Neural cell (in vitro differentiated cells): ENCODE results near the gene ZDHHC8. TPM values are rescaled to one million over a fixed set of nuclear protein-coding genes. Genes with fewer than 3 reads are reported as not detected.

Source experiments
- H2AFZ ChIP-seq: fragments of 200-600, 300-800 bp; sonication (generic), shearing (Covaris generic); 2 replicates; pipeline ENCODE4 v1.6.0; 2014; ENCODE audit warnings: low read depth, mild to moderate bottlenecking, antibody characterized with exemption, low read length, moderate library complexity
- H3F3A ChIP-seq: fragments of 200-600 bp; shearing (Covaris generic); 2 replicates; pipeline ENCODE4 v1.6.1; 2016; ENCODE audit warnings: mild to moderate bottlenecking, moderate library complexity, mixed read lengths, antibody characterized with exemption, low read length; ENCODE audit not compliant: insufficient read depth, poor library complexity, severe bottlenecking
- H3K27ac ChIP-seq: fragments of 200-600, 300-800 bp; sonication (generic), shearing (Covaris generic); 2 replicates; pipeline ENCODE4 v1.5.1; 2014; ENCODE audit warnings: mild to moderate bottlenecking, low read length, moderate library complexity
- H3K27me3 ChIP-seq: fragments of 300-800, 200-600 bp; sonication (generic), shearing (Covaris generic); 2 replicates; pipeline ENCODE4 v1.6.0; 2014; ENCODE audit warnings: mild to moderate bottlenecking, low read depth, low read length, moderate library complexity; ENCODE audit not compliant: insufficient read depth
- H3K36me3 ChIP-seq: fragments of 300-800, 200-600 bp; sonication (generic), shearing (Covaris generic); 2 replicates; pipeline ENCODE4 v1.5.1; 2014; ENCODE audit warnings: mild to moderate bottlenecking, antibody characterized with exemption, low read length, moderate library complexity; ENCODE audit not compliant: insufficient read depth
- H3K4me2 ChIP-seq: fragments of 300-800, 200-600 bp; sonication (generic), shearing (Covaris generic); 2 replicates; pipeline ENCODE4 v1.6.0; 2014; ENCODE audit warnings: mild to moderate bottlenecking, low read length
- H3K4me3 ChIP-seq: fragments of 300-800, 200-600 bp; sonication (generic), shearing (Covaris generic); 2 replicates; pipeline ENCODE4 v1.5.1; 2014; ENCODE audit warnings: mild to moderate bottlenecking, low read length, moderate library complexity
- H3K79me2 ChIP-seq: fragments of 200-600 bp; shearing (Covaris generic); replicated peaks from 2 replicates; pipeline ENCODE4 v1.6.0; 2014; ENCODE audit warnings: mild to moderate bottlenecking, low read length, moderate library complexity; ENCODE audit not compliant: insufficient read depth
- H3K9ac ChIP-seq: fragments of 300-800, 200-600 bp; sonication (generic), shearing (Covaris generic); 2 replicates; pipeline ENCODE4 v1.6.1; 2016; ENCODE audit warnings: mild to moderate bottlenecking, low read length, mixed read lengths
- H3K9me2 ChIP-seq: fragments of 200-600 bp; shearing (Covaris generic); 2 replicates; pipeline ENCODE4 v1.6.1; 2016; ENCODE audit warnings: mild to moderate bottlenecking, low read length, mixed read lengths; ENCODE audit not compliant: insufficient read depth
- H3K9me3 ChIP-seq: fragments of 200-600, 300-800 bp; sonication (generic), shearing (Covaris generic); 2 replicates; pipeline ENCODE4 v1.6.1; 2016; ENCODE audit warnings: mild to moderate bottlenecking, mixed run types, low read length, moderate library complexity, mixed read lengths
- H4K20me1 ChIP-seq: fragments of 200-600 bp; shearing (Covaris generic); 2 replicates; pipeline ENCODE4 v1.6.1; 2016; ENCODE audit warnings: mild to moderate bottlenecking, mixed run types; ENCODE audit not compliant: insufficient read depth
- EP300 ChIP-seq: fragments of 450-650 bp; conservative IDR thresholded peaks from 2 replicates; pipeline ENCODE4 v1.6.1; 2014; ENCODE audit warnings: antibody characterized with exemption, mild to moderate bottlenecking, moderate library complexity; ENCODE audit not compliant: poor library complexity, severe bottlenecking
- EZH2 ChIP-seq: fragments of 200-600, 300-800 bp; shearing (Covaris generic), sonication (generic); IDR thresholded peaks from 2 replicates; pipeline ENCODE4 v1.6.1; 2014; ENCODE audit warnings: antibody characterized with exemption, low read length, borderline replicate concordance, mild to moderate bottlenecking; ENCODE audit not compliant: insufficient read depth, poor library complexity, severe bottlenecking
- MXI1 ChIP-seq: fragments of 450-650 bp; conservative IDR thresholded peaks from 2 replicates; pipeline ENCODE4 v1.6.1; 2014; ENCODE audit warnings: antibody characterized with exemption, mild to moderate bottlenecking; ENCODE audit not compliant: poor library complexity, severe bottlenecking
- POLR2AphosphoS5 ChIP-seq: IDR thresholded peaks from 2 replicates; pipeline ENCODE4 v1.6.1; 2012
- RAD21 ChIP-seq: fragments of 450-650 bp; conservative IDR thresholded peaks from 2 replicates; pipeline ENCODE4 v1.6.1; 2014; ENCODE audit warnings: antibody characterized with exemption, mild to moderate bottlenecking, moderate library complexity
- REST ChIP-seq: IDR thresholded peaks from 2 replicates; pipeline ENCODE4 v1.6.1; 2012; ENCODE audit warnings: borderline replicate concordance
- SMC3 ChIP-seq: fragments of 450-650 bp; conservative IDR thresholded peaks from 2 replicates; pipeline ENCODE4 v1.6.1; 2014; ENCODE audit warnings: antibody characterized with exemption, mild to moderate bottlenecking, moderate library complexity; ENCODE audit not compliant: poor library complexity
- TAF1 ChIP-seq: IDR thresholded peaks from 2 replicates; pipeline ENCODE4 v1.6.1; 2012; ENCODE audit warnings: low read depth
- polyA plus RNA-seq: library from polyadenylated mRNA; depleted of rRNA; stranded (reverse); fragments of >200 nt; gene quantifications from 2 replicates; pipeline ENCODE4 v1.2.3, GENCODE V29; 2014
- TF ChIP-seq, protein P1 (sequence below): fragments of 450-650 bp; IDR thresholded peaks from 2 replicates; pipeline ENCODE4 v1.5.1; 2014; ENCODE audit warnings: antibody characterized with exemption, mild to moderate bottlenecking, moderate library complexity; ENCODE audit not compliant: poor library complexity, severe bottlenecking

The ZDHHC8 gene
- polyA plus RNA-seq, 1 donor from 2014 or later: 4.5 TPM

GRCh38 chr22:20136603-20136873 is 4.9 kb downstream of the ZDHHC8 start:
- Histone ChIP-seq H3K9me3 (no peaks in the 10 kb centered on the region), H3F3A (no peaks in the 10 kb centered on the region), H3K4me3 (no peak overlapping the region), H3K36me3 (no peaks in the 10 kb centered on the region), H4K20me1 (no peaks in the 10 kb centered on the region), H2AFZ (no peak overlapping the region), H3K4me2 (no peak overlapping the region), H3K27me3 (no peaks in the 10 kb centered on the region), H3K27ac (no peak overlapping the region), H3K9ac (no peak overlapping the region), H3K79me2 (no peaks in the 10 kb centered on the region), H3K9me2 (no peaks in the 10 kb centered on the region)
- no peak for TF ChIP-seq SMC3
- no peak for TF ChIP-seq EZH2
- TF ChIP-seq TAF1: no peak
- TF ChIP-seq RAD21: no peak
- TF ChIP-seq EP300: no peak
- no peak for TF ChIP-seq REST
- TF ChIP-seq POLR2AphosphoS5: no peak

DNA sequence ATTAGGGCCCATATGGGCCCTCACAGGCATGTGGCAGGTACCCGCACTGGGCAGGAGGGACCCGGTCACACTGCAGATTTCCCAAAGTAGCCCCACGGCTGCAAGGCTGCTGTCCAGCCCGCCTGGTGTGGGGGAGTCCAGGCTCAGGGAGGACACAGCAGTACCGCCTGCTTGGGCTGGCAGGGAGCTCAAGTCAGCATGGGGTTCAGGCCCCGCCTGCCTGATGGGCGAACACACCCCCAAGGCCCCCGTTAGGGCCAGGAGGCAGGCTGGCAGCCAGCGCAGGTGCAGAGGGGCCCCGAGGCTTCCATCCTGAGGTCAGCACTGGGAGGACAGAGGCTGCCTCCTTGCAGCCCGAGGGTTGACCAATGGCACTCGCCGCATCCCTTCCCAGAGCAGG is 5.5 kb downstream of the ZDHHC8 start:
- Histone ChIP-seq H3F3A (no peaks in the 10 kb centered on the region), H3K9me2 (no peaks in the 10 kb centered on the region), H3K36me3 (no peaks in the 10 kb centered on the region), H3K27me3 (no peaks in the 10 kb centered on the region), H3K27ac (no peak overlapping the region), H3K4me2 (no peak overlapping the region), H3K4me3 (no peak overlapping the region), H3K79me2 (no peaks in the 10 kb centered on the region), H4K20me1 (no peaks in the 10 kb centered on the region), H3K9me3 (no peaks in the 10 kb centered on the region), H2AFZ (no peak overlapping the region), H3K9ac (no peak overlapping the region)
- no peak for TF ChIP-seq REST
- TF ChIP-seq, protein P1, sequence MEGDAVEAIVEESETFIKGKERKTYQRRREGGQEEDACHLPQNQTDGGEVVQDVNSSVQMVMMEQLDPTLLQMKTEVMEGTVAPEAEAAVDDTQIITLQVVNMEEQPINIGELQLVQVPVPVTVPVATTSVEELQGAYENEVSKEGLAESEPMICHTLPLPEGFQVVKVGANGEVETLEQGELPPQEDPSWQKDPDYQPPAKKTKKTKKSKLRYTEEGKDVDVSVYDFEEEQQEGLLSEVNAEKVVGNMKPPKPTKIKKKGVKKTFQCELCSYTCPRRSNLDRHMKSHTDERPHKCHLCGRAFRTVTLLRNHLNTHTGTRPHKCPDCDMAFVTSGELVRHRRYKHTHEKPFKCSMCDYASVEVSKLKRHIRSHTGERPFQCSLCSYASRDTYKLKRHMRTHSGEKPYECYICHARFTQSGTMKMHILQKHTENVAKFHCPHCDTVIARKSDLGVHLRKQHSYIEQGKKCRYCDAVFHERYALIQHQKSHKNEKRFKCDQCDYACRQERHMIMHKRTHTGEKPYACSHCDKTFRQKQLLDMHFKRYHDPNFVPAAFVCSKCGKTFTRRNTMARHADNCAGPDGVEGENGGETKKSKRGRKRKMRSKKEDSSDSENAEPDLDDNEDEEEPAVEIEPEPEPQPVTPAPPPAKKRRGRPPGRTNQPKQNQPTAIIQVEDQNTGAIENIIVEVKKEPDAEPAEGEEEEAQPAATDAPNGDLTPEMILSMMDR: no peak
- no peak for TF ChIP-seq POLR2AphosphoS5
- no peak for TF ChIP-seq SMC3
- TF ChIP-seq RAD21: no peak
- no peak for TF ChIP-seq MXI1
- TF ChIP-seq TAF1: no peak
- no peak for TF ChIP-seq EZH2
- TF ChIP-seq EP300: no peak
